Endothelial cell (in vitro differentiated cells): ENCODE results near the gene KCTD12. TPM values are rescaled to one million over a fixed set of nuclear protein-coding genes. Genes with fewer than 3 reads are reported as not detected.
"Not testable (repeated sequence)": the region's sequence is repeated elsewhere in the genome, so short reads cannot be mapped to it uniquely, and the experiment has no call there.

Experiments
- DNase-seq: peaks from one replicate; pipeline ENCODE4 v3.0.0; 2021; ENCODE audit warnings: low spot score
- H3K27ac Mint-ChIP-seq: one replicate; pipeline ENCODE4 v1.8.0; 2021; ENCODE audit warnings: mixed read lengths, inconsistent platforms; ENCODE audit not compliant: unreplicated experiment
- H3K27me3 Mint-ChIP-seq: one replicate; pipeline ENCODE4 v1.8.0; 2021; ENCODE audit warnings: mild to moderate bottlenecking, moderate library complexity, mixed read lengths, inconsistent platforms; ENCODE audit not compliant: unreplicated experiment
- H3K36me3 Mint-ChIP-seq: one replicate; pipeline ENCODE4 v1.8.0; 2021; ENCODE audit warnings: mild to moderate bottlenecking, low read depth, mixed read lengths, inconsistent platforms; ENCODE audit not compliant: unreplicated experiment
- H3K4me1 Mint-ChIP-seq: one replicate; pipeline ENCODE4 v1.8.0; 2021; ENCODE audit warnings: mild to moderate bottlenecking, mixed read lengths, inconsistent platforms; ENCODE audit not compliant: unreplicated experiment
- H3K4me3 Mint-ChIP-seq: one replicate; pipeline ENCODE4 v1.8.0; 2021; ENCODE audit warnings: mild to moderate bottlenecking, mixed read lengths, inconsistent platforms; ENCODE audit not compliant: unreplicated experiment
- H3K9me3 Mint-ChIP-seq: one replicate; pipeline ENCODE4 v1.8.0; 2021; ENCODE audit warnings: mixed read lengths, inconsistent platforms; ENCODE audit not compliant: unreplicated experiment
- total RNA-seq: library from RNA; stranded (reverse); fragmentation: NEBNext Ultra II Directional; extraction: Animal tissue kit (Norgen Biotek cat#: 25700); gene quantifications from one replicate; pipeline ENCODE4 v1.2.1, GENCODE V29; 2021; ENCODE audit not compliant: unreplicated experiment
- TF ChIP-seq, protein P1 (sequence below): fragments of 200-600 bp; sonication (generic); IDR thresholded peaks from one replicate; pipeline ENCODE4 v1.5.0; 2021; ENCODE audit warnings: antibody characterized with exemption; ENCODE audit not compliant: unreplicated experiment

KCTD12 gene
- total RNA-seq, 1 donor from 2014 or later: 9.6 TPM

DNA sequence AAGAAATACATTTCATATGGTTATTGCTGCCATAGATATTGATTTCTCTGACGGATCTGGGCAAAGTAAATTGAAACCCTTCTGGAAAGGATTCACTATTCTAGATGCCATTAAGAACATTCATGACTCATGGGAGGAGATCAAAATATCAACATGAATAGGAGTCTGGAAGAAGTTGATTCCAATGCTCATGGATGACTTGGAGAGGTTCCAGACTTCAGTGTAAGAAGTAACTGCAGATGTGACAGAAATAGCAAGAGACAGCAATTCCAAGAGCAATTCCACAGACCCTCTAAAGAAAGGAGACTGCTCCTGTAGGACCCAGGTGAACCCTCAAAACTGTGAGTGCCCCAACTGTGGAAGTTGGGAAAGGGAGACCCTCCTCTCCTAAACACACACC lies 30.9 kb upstream of the KCTD12 start:
- no peaks in the 10 kb centered on the region for H3K4me1 Mint-ChIP-seq

DNA sequence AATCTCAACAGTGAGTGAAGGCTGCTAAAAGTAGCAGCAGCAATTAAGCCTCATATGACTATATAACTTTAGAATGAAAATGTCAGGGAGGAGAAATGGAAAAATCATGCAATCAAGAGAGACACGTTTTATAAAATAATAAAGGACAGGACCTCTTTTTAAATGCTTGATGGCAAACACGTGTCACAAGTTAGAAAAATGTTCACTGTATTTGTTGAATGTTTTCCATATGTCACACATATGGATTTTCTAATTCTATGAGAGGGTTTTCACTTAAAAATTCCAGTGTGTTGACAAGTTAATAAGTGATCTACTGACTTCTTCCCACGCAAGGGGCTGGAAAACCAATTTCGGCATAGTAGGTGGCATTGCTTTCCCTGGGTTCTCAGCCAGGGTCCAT lies 27.7 kb upstream of the KCTD12 start:
- H3K36me3 Mint-ChIP-seq: no peaks in the 10 kb centered on the region
- H3K27me3 Mint-ChIP-seq: no peaks in the 10 kb centered on the region
- H3K27ac Mint-ChIP-seq: no peak overlapping the region
- no peak for DNase-seq
- no peaks in the 10 kb centered on the region for H3K9me3 Mint-ChIP-seq
- TF ChIP-seq, protein P1, sequence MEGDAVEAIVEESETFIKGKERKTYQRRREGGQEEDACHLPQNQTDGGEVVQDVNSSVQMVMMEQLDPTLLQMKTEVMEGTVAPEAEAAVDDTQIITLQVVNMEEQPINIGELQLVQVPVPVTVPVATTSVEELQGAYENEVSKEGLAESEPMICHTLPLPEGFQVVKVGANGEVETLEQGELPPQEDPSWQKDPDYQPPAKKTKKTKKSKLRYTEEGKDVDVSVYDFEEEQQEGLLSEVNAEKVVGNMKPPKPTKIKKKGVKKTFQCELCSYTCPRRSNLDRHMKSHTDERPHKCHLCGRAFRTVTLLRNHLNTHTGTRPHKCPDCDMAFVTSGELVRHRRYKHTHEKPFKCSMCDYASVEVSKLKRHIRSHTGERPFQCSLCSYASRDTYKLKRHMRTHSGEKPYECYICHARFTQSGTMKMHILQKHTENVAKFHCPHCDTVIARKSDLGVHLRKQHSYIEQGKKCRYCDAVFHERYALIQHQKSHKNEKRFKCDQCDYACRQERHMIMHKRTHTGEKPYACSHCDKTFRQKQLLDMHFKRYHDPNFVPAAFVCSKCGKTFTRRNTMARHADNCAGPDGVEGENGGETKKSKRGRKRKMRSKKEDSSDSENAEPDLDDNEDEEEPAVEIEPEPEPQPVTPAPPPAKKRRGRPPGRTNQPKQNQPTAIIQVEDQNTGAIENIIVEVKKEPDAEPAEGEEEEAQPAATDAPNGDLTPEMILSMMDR: no peak
- H3K4me3 Mint-ChIP-seq: no peak overlapping the region
- no peaks in the 10 kb centered on the region for H3K4me1 Mint-ChIP-seq

More for the DNA sequence above, 30.9 kb upstream of the KCTD12 start:
- H3K9me3 Mint-ChIP-seq: no peaks in the 10 kb centered on the region
- H3K27me3 Mint-ChIP-seq: no peaks in the 10 kb centered on the region
- TF ChIP-seq, protein P1: no peak
- no peaks in the 10 kb centered on the region for H3K36me3 Mint-ChIP-seq
- H3K27ac Mint-ChIP-seq: no peak overlapping the region
- DNase-seq: no peak
- H3K4me3 Mint-ChIP-seq: no peak overlapping the region

DNA sequence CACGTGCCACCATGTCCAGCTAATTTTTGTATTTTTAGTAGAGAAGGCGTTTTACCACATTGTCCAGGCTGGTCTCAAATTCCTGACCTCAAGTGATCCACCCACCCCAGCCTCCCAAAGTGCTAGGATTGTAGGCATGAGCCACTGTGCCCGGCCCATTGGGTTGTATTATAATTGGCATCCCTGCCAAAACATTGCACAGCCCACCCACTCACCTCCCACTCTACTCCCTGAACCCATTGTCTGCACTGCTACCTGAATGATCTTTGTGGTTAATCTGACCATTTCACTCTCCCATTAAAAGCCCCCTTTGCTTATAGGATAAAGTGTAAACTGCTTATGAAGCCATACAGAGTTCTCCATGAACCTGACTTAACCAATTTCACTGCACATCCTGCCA lies 26.3 kb upstream of the KCTD12 start:
- H3K36me3 Mint-ChIP-seq: no peaks in the 10 kb centered on the region
- no peak overlapping the region for H3K27ac Mint-ChIP-seq

DNA sequence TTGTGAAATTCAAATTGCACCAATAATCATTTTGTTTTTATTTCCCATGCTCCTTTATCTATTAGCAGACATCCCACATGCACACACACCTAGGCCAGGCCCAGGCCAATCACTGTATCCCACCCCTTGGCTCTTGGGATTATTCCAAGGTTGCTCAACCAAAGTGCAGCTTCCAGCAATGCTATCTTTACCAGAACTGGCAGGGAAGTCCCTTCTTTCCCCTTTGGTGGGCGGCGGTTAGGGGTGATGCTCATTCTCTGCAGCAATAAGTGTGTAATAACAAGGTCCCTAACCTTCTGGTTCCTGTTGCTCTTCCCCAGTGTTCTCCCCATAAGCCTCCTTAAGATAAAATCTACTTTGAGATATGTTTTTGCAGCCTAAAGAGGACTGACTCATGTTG lies 18.3 kb upstream of the KCTD12 start:
- no peak overlapping the region for H3K4me3 Mint-ChIP-seq
- no peak for DNase-seq
- TF ChIP-seq, protein P1: no peak
- no peaks in the 10 kb centered on the region for H3K4me1 Mint-ChIP-seq
- no peaks in the 10 kb centered on the region for H3K9me3 Mint-ChIP-seq
- no peaks in the 10 kb centered on the region for H3K27me3 Mint-ChIP-seq
- H3K36me3 Mint-ChIP-seq: no peaks in the 10 kb centered on the region
- H3K27ac Mint-ChIP-seq: no peak overlapping the region

More for the DNA sequence above, 26.3 kb upstream of the KCTD12 start:
- TF ChIP-seq, protein P1: no peak
- H3K4me1 Mint-ChIP-seq: no peaks in the 10 kb centered on the region
- no peak for DNase-seq
- H3K4me3 Mint-ChIP-seq: no peak overlapping the region
- H3K27me3 Mint-ChIP-seq: no peaks in the 10 kb centered on the region
- H3K9me3 Mint-ChIP-seq: no peaks in the 10 kb centered on the region

DNA sequence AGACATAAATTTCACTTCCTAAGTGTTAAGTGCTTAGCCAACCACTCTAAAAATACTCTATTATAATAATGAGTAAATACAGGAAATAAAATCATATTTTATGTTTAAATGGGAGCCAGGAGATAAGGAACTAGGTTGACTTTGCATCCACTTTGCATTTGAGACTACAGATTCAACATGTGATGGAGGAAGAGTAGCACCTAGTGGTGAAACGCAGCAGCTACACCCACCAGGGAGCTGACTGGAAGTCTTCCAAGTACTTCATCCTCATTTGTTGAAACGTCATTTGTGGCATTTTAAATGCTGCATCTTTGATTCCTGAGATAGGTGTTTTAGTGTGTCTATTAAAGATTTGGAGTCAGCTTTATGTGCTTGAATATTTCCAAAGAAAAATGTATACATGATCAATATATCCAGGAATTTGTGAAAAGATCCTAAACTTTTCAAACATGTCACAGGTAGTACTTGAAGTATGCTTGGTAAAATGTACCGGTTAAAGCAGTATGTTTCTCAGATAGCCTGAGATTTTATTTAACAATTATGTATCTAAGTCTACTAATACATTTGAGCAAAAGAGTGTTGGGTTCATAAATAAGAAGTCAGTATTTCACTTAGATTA lies 17.4 kb upstream of the KCTD12 start:
- no peak overlapping the region for H3K4me3 Mint-ChIP-seq
- TF ChIP-seq, protein P1: peak; percentile 92
- H3K27me3 Mint-ChIP-seq: no peaks in the 10 kb centered on the region
- no peaks in the 10 kb centered on the region for H3K36me3 Mint-ChIP-seq
- peaks cover 6% of the 10 kb centered on the region for H3K9me3 Mint-ChIP-seq
- no peak overlapping the region for H3K27ac Mint-ChIP-seq
- H3K4me1 Mint-ChIP-seq: no peaks in the 10 kb centered on the region
- DNase-seq: peak; percentile 75

DNA sequence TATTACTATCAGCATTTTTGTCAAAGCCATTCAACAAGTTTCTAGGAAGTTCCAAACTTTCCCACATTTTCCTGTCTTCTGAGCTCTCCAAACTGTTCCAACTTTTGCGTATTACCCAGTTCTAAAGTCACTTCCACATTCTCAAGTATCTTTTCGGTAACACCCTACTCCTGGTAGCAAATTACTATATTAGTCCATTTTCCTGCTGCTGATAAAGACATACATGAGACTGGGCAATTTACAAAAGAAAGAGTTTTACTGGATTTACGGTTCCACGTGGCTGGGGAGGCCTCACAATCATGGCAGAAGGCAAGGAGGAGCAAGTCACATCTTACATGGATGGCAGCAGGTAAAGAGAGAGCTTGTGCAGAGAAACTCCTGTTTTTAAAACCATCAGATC lies 12.9 kb upstream of the KCTD12 start:
- H3K36me3 Mint-ChIP-seq, H3K27ac Mint-ChIP-seq, H3K9me3 Mint-ChIP-seq, H3K4me1 Mint-ChIP-seq, DNase-seq, H3K27me3 Mint-ChIP-seq, H3K4me3 Mint-ChIP-seq: not testable (repeated sequence)

DNA sequence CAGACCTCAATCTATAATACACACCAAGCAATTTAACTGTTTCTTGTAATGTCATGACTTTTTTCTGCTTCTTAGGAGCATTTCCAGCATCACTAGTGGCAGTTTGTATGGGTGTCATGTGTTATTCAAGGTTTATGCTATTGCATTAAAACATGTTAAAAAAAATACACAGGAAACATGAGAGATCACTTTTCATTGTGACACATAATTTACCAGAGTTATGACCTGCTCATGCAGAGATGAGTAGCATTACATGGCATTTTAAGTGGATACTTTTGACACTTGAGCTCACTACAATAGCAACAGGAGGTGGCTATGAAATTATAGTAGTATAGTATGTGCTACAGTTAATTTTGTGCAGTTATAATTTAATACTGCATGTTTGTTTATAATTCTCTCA lies 11.0 kb upstream of the KCTD12 start:
- H3K4me3 Mint-ChIP-seq, H3K27ac Mint-ChIP-seq, H3K27me3 Mint-ChIP-seq, H3K9me3 Mint-ChIP-seq, DNase-seq, H3K36me3 Mint-ChIP-seq, H3K4me1 Mint-ChIP-seq: not testable (repeated sequence)
